Fibroblast of pulmonary artery (primary cell): Measurements from ENCODE around the gene INTS4.
"Not testable (repeated sequence)": the region's sequence is repeated elsewhere in the genome, so short reads cannot be mapped to it uniquely, and the experiment has no call there.

Experiments used
- DNase-seq: peaks from one replicate; pipeline ENCODE4 v3.0.0-alpha.2; 2010; ENCODE audit warnings: low read depth
- H3K4me3 ChIP-seq: replicated peaks from 2 replicates; pipeline ENCODE4 v1.5.1; 2011; ENCODE audit warnings: low read depth, mild to moderate bottlenecking, control low read depth, low read length, moderate library complexity
- TF ChIP-seq, protein P1 (sequence below): IDR thresholded peaks from 2 replicates; pipeline ENCODE4 v1.5.1; 2011; ENCODE audit warnings: mild to moderate bottlenecking, control low read depth, low read length, inconsistent platforms; ENCODE audit errors: missing control alignments

The INTS4 gene

GRCh38 chr11:77981346-77981947 lies 13.0 kb downstream of the INTS4 start:
- peak; percentile 8 for DNase-seq
- TF ChIP-seq, protein P1, sequence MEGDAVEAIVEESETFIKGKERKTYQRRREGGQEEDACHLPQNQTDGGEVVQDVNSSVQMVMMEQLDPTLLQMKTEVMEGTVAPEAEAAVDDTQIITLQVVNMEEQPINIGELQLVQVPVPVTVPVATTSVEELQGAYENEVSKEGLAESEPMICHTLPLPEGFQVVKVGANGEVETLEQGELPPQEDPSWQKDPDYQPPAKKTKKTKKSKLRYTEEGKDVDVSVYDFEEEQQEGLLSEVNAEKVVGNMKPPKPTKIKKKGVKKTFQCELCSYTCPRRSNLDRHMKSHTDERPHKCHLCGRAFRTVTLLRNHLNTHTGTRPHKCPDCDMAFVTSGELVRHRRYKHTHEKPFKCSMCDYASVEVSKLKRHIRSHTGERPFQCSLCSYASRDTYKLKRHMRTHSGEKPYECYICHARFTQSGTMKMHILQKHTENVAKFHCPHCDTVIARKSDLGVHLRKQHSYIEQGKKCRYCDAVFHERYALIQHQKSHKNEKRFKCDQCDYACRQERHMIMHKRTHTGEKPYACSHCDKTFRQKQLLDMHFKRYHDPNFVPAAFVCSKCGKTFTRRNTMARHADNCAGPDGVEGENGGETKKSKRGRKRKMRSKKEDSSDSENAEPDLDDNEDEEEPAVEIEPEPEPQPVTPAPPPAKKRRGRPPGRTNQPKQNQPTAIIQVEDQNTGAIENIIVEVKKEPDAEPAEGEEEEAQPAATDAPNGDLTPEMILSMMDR = no peak

GRCh38 chr11:77968337-77968736 lies 26.1 kb downstream of the INTS4 start:
- TF ChIP-seq, protein P1 = no peak
- H3K4me3 ChIP-seq = no peak overlapping the region
- no peak for DNase-seq

More at GRCh38 chr11:77981346-77981947, 13.0 kb downstream of the INTS4 start:
- H3K4me3 ChIP-seq = no peak overlapping the region

- TF ChIP-seq, protein P1 = no peak
- no peak for DNase-seq
- H3K4me3 ChIP-seq = no peak overlapping the region
Observed at GRCh38 chr11:77967753-77968152, 26.7 kb downstream of the INTS4 start.

- no peak for DNase-seq
- TF ChIP-seq, protein P1 = no peak
Observed at GRCh38 chr11:77967121-77967520, 27.3 kb downstream of the INTS4 start.

DNA sequence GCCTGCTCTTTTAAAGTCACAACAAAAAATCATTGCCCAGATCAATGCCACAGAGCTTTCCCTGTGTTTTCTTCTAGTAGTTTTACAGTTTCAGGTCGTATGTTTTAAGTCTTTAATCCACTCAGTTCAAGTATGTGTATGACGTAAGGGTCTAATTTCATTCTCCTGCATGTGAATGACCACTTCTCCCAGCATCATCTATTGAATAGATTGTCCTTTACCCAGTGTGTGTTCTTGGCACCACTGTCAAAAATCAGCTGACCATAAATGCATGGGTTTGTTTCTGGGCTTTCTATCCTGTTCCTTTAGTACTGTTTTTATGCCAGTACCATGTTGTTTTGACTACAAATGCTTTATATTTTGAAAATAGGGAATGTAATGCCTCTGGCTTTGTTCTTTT lies 28.1 kb downstream of the INTS4 start:
- no peak for DNase-seq
- TF ChIP-seq, protein P1 = no peak
- no peak overlapping the region for H3K4me3 ChIP-seq

More at GRCh38 chr11:77967121-77967520, 27.3 kb downstream of the INTS4 start:
- H3K4me3 ChIP-seq = no peak overlapping the region

DNA sequence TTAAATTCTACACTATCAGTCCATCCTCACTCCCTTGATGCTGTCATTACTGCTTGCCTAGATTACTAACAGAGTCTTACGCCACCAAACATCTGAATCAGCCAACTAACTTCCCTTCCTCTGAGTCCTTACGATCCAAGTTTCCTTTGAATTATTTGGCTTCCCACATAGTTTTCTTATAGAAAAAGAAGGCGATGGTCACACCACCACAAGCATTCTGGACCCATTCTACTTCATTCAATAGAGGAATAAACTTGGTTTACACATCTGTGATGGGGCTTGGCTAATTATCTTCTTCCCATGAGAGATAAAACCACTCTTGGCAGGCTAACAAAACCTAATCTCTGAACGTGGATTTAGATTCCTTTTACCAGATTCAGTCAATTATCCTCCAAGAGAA lies 35.0 kb downstream of the INTS4 start:
- no peak overlapping the region for H3K4me3 ChIP-seq
- DNase-seq = peak; percentile 71
- TF ChIP-seq, protein P1 = no peak

DNA sequence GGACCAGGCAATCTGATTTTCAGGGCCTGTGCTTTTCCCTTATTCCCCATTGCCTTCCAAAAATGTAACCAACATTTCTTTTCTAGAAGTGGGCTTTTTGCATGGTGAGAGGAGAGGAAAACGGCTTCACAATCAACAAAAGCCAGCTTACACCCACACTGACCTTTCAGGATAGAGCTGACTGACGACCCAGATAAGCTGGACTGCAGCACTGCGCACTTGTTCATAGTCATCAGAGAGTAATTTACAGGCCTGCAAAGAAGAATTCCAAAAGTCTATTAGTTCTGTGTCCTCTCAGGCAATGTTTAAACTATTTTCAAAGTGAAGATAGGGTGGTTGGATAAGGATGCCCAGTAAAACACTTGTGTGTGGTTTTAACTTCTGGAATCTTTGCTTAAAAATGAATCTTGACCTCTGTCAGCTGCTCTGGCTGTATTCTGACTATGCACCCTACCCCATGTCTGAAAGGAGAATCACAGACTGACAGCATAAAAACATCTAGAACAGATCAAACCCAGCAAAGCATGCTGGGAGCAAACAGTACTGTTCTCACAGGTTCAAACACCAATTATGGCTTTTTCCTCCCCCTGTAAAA lies 35.8 kb downstream of the INTS4 start:
- DNase-seq = peak; percentile 13
- not testable (repeated sequence) for H3K4me3 ChIP-seq

DNA sequence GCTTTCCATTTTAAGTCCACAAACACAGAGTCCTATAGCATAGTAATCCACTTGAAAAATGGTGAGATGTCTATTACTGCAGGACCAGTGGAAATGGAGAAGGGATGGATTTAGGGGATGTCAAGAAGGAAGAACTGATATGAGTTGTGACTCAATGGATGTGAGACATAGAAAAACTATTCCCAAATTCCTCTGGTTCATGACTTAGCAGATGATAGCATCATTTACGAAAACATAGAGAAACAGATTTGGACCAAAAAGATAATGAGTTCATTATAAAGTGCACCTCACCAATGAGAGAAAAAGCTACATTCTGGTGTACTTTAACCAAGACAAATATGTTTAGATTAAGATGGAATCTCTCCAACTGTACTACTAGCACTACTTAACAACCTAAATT lies 51.2 kb downstream of the INTS4 start:
- peak; percentile 12 for DNase-seq
- not testable (repeated sequence) for H3K4me3 ChIP-seq

GRCh38 chr11:77942465-77942864 lies 52.0 kb downstream of the INTS4 start:
- peak; percentile 32 for DNase-seq

DNA sequence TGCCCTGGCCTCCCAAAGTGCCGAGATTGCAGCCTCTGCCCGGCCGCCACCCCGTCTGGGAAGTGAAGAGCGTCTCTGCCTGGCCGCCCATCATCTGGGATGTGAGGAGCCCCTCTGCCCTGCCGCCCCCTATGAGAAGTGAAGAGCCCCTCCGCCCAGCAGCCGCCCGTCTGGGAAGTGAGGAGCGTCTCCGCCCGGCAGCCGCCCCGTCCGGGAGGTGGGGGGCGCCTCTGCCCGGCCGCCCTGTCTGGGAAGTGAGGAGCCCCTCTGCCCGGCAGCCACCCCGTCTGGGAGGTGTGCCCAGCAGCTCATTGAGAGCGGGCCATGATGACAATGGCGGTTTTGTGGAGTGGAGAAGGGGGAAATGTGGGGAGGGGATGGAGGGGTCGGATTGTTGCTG lies 60.9 kb downstream of the INTS4 start:
- DNase-seq, H3K4me3 ChIP-seq: not testable (repeated sequence)

More at GRCh38 chr11:77942465-77942864, 52.0 kb downstream of the INTS4 start:
- H3K4me3 ChIP-seq = not testable (repeated sequence)

- peak; percentile 13 for DNase-seq
- not testable (repeated sequence) for H3K4me3 ChIP-seq
Observed at GRCh38 chr11:77930334-77931208, 63.9 kb downstream of the INTS4 start.
